ENCODE measurements around the gene RAB3GAP2. TPM values are rescaled to one million over a fixed set of nuclear protein-coding genes. Genes with fewer than 3 reads are reported as not detected.
"Not testable (repeated sequence)": the region's sequence is repeated elsewhere in the genome, so short reads cannot be mapped to it uniquely, and the experiment has no call there.

The RAB3GAP2 gene
- total RNA-seq, 1 donor from 2014 or later = 33.0 TPM

DNA sequence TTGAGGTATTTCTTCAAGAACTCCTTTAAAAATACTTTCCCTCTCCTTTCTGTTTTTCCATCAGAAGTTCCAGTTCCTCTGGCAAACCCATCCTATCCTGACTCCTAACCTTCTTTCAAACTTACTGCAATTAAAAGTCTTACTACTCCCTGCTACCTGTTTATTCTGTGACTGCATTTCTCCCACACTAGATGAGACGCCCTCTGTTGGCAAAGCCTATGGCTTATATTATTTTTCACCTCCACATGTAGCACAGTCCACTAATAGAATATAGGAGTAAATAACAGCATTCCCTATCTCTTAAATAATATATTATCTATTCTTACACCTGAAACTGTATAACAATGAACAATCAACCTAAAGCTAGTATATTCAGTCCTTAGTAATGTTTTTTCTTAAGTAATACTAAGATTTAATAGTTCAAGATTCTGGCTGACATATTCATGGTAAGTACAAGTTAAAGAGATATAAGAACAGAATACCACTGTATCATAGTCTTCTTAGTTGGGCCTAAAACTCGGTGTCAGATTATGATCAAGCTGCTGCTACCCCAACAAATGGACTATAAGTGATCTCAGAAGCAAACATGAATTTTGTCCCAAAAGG, 54.8 kb downstream of the RAB3GAP2 start:
- DNase-seq (ENCODE audit: low spot score in 2 of 2) = no peak
- no peak for FAIRE-seq

DNA sequence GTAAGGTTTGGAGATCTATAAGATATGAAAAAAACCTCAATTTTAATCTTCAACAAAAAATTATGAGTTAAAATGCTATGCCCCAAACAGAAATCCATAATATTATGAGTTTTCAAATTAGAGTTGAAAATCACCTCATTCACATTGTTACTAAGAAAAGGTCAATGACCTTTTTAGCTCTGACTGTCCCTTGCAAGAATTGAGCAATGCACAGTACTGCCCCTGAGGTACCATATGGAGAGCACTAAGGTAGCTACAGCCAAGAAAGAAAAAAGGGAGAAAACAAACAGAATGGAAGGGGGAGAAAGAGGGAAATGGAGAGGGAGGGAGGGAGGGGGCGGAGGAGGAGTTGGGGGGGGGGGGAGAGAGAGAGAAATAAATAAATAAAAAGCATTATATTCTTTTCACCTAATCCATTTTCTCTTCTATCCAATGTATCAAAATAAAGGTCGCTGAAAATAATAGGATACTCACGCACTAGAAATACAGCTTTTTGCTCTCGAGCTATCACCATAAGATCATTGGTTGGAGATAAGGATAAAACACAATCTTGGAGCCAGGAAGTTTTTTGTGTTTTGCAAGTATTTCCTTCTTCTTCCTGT, 58.8 kb downstream of the RAB3GAP2 start:
- DNase-seq (ENCODE audit: low spot score in 2 of 2) (no peak), FAIRE-seq (no peak)

DNA sequence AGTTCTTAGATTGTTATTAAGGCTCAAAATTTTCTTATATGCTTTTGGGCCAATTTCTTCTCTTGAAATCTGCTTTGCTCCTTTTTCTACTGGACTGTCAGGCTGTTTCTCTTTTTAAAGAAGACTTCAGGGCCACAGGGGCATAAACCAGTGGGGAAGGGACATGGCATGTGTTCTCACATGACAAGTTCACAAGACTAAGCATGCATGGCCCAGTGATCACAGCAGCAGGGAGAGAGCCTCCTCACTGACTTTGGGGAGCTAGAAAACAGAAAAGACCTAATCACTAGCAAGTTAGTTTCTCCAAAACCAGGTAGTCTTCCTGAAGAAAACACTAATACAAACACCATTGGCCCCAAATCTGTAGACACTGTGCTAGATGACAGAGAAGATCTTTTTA, 64.8 kb downstream of the RAB3GAP2 start:
- DNase-seq (ENCODE audit: low spot score in 2 of 2) = no peak
- FAIRE-seq = no peak

DNA sequence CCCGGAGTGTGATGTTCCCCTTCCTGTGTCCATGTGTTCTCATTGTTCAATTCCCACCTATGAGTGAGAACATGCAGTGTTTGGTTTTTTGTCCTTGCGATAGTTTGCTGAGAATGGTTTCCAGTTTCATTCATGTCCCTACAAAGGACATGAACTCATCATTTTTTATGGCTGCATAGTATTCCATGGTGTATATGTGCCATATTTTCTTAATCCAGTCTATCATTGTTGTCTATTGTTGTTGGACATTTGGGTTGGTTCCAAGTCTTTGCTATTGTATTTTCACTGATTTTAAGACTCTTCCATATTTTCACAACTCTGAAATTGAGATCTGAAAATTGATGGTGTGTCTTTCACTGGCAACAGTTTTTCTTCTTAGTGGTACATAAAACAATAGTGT, 67.5 kb downstream of the RAB3GAP2 start:
- not testable (repeated sequence) for DNase-seq (ENCODE audit: low spot score in 2 of 2); FAIRE-seq

DNA sequence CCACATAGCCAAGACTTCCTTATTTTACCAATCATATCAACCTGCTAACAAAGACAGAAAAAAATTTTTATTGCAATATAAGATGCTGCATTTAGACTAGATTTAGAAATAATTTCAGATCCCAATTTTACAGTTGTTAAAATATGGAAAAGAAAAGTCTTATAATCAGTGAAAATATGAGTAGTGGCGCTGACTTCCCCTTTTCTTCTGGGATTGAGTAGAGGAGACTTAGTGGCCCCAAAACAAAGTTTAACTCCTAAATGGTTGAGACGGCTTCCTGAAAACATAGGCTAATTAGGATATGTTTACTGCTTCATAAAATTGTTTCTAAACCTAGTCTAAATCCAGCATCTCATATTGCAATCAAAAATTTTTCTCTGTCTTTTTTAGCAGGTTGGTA, 68.4 kb downstream of the RAB3GAP2 start:
- FAIRE-seq (no peak), DNase-seq (ENCODE audit: low spot score in 2 of 2) (no peak)

DNA sequence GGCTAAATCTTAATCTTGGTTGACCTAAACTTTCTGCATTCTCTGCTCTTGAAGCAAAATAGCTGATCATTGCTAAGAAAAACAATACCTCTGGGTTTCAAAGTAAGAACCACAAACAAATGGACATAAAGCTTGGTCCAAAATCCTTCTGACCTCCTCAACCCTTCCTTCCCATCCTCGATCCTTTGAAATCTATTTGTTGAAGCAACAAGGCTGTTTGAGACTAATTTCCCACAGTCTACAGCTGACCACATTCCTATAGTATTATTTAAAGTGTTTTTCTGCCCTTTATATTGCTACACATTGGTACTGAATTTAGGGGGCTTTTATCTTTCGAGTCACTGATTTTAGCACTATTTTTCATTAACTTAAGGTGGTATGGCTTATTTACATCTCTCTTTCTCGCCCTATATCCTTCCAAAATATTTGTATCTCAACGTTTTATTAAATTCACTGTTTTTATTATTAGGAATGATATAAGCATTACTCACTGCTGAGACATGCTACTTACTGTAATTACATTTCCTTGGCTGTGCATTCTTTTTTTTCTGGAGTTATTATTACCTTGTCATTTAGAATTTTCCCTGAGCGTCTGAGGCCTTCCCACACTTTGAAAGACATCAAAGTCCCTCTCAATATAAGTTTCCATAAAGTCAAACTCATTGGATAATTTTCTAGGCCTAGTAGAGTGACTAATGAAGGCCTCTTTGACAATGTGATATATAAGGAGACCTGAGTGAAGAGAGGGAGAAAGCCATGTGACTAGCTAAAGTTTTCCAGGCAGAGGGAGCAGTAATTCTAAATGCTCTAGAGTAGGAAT, 73.9 kb downstream of the RAB3GAP2 start:
- FAIRE-seq = no peak
- DNase-seq (ENCODE audit: low spot score in 2 of 2) = no peak

DNA sequence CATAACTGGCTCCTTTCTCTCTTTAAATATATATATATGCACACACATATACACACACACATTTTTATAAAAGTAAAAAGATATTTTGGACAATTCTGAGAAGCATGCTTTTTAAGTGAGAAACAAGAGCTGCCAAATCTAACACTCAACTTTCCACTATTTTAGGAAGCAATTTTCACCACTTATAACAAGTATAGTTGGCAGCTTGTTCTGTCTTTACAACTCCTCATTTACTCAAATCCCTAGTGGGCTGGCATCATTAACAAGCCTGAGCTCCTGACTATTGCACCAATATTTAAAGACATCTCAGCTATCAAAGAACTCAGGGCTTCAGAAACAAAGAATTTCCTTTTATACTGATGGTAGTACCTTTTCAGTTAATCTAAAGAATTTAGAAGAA, 76.6 kb downstream of the RAB3GAP2 start:
- no peak for FAIRE-seq
- no peak for DNase-seq (ENCODE audit: low spot score in 2 of 2)

DNA sequence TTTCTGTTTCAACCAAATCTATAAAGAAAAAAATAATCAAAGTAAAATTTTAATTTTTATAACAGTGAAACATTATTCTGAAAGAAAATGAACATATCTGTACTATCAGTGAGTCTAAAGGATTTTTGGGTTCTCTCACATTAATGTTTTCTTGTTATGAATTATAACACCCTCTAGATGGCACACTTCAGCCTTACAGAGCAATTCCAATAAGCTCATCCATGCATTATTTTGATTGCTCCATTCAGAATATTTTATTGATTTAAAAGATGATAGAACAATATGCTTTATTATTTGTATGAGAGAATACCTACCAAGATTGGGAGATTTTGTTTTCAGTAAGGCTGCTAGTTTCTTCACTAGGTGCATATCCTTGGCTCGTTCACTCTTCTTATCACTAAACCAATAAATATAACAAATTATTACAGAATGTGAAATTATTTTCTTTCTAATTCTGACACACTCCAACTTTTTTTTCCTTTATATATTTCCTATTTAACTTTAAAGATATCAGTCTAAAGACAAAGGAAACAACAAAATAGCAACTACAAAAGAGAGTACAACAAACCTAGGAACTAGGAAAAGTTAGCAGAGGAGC, 82.4 kb downstream of the RAB3GAP2 start:
- DNase-seq (ENCODE audit: low spot score in 2 of 2) (peak in 1 of 2 donors; percentile 17), FAIRE-seq (peak; percentile 98)

DNA sequence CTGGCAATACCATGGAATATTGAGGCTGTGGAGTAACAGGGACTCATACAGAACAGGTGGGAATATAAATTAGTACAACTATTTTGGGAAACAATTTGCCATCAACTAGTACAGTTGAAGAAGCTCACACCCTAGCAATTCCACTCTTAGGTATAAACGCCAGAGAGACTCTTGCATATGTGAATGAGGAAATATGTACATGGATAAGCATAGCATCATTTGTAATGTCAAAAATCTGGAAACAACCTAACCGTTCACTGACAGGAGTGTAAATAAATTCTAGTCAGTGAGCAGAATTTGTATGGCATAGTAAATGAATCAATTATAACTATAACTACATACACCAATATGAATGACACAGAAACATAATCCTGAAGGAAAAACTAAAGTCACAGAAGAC, 83.7 kb downstream of the RAB3GAP2 start:
- FAIRE-seq (no peak), DNase-seq (ENCODE audit: low spot score in 2 of 2) (no peak)

DNA sequence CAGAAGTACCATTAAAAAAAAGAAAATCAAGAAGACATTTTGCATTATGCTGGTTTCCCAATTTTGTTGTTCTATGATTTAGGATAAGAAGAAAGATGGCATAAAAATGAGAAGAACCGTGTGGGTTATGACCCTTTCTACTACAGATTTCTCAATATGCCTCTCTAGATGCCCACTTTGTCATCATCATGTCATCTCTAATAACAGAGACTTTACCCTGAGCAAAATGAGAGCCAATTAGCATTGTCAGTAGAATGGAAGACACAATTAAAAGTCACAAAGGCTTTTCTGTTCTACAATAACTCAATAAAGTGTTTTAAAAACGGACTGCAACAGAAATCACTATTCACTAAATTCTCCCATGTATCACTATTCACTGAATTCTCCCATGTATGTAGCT, 85.5 kb downstream of the RAB3GAP2 start:
- DNase-seq (ENCODE audit: low spot score in 2 of 2) (no peak), FAIRE-seq (no peak)

DNA sequence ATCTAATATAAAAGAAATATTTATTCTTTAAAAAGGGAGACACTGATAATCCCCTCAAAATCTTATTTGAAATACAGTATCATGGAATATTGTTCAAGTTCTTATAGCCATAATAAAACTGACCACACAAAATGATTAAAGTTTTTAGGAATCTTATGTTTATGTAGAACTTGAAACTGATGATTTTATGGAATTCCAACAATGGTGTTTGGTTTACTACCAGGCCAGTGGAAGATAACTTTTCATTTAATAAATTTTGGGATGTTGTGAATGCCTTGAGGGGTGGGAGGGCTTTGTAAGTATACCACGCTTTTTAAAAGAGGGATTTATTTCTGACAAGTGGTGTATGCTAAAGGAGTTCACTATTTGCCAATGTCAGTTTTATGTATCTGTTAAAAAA, 87.7 kb downstream of the RAB3GAP2 start:
- FAIRE-seq = no peak
- no peak for DNase-seq (ENCODE audit: low spot score in 2 of 2)

DNA sequence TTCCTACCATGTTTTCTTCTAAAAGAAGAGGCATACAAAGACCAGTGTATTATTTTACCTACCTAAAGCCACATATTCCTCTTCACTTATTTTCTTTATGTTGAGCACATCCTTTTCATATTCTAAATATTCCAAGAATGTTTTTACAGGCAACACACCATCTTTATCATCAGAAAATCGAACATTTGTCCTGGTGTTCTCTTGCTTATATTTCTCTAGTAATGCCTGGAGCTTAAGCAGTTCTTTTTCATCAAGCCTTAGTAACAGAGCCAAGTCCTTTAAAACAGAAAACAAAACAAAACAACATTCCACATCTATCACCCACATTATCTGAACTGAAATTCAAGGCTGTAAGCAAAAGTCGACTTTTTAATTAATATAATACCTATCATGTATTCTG, 89.6 kb downstream of the RAB3GAP2 start:
- no peak for FAIRE-seq
- DNase-seq (ENCODE audit: low spot score in 2 of 2) = no peak

DNA sequence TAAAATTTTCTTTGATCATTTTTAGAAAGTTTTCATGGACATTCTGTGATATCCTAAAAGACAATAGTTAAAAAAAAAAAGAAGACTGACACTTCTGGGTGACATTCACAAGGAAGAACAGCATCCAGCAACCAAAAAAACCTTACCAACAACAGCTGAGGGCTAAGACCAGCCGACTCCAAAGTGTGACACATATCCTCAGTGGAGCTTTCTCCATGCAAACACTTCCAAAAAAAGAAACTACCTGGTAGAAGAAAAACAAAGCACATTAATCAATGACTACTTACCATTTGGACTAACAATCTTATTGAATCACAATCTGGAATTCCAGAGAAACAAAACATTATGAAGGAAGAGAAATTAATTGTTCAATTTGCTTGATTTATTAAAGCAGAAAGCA, 90.1 kb downstream of the RAB3GAP2 start:
- DNase-seq (ENCODE audit: low spot score in 2 of 2) (no peak), FAIRE-seq (no peak)

DNA sequence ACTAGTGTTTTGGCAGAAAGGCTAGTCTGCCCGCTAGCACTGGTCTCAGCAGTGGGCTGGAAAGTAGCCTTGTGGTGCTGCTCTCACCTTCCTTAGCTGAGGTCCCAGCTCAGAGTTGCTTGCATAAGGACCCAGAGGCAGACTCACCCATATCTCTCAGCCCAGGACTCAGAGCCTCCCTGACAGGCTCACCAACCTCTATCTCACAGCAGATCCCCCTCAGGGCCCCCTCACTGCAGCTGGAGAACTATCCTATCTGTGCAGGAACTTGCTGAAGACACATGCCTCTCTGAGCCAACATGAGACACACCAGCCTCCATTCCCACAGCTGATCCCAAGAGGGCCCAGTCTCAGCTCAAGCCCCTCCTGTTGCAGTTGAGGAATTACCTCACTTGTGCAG, 95.7 kb downstream of the RAB3GAP2 start:
- no peak for DNase-seq (ENCODE audit: low spot score in 2 of 2)
- FAIRE-seq = no peak

DNA sequence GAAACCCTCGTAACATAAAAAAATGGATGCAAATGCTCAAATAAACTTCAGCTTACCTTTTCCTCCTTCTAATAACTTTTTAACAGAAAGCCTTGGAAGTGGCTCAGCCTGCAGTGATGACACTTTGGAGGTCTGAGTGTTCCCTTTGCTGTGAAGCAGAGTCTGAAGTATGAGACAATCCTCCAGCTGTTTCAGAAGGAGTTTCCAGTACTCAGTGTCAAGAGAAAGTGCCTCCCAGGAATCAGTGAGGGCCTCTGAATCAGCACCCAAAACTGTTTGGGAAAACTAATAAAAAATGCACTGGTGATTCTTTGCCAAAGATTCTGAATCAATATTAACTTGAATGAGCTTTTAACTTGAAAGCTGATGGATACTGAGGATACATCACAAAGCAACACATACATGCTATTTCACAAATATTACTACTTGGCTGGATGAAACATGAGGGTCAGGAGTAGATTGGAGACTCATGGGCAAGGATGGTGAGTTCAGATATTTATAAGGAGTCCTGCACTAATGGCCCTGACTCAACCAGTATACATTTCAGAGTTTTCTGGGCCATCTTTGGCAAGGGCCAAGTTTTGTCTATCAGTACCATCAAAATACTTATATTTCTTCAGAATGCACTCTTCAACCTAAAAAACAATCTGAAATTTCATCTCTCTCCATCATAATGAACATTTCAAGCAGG, 101.3 kb downstream of the RAB3GAP2 start:
- no peak for FAIRE-seq
- DNase-seq (ENCODE audit: low spot score in 2 of 2) = no peak

DNA sequence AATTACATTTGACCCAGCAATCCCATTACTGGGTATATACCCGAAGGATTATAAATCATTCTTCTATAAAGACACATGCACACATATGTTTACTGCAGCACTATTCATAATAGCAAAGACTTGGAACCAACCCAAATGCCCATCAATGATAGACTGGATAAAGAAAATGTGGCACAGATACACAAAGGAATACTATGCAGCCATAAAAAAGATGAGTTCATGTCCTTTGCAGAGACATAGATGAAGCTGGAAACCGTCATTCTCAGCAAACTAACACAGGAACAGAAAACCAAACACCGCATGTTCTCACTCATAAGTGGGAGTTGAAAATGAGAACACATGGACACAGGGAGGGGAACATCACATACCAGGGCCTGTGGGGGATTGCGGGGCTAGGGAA, 102.4 kb downstream of the RAB3GAP2 start:
- FAIRE-seq; DNase-seq (ENCODE audit: low spot score in 2 of 2): not testable (repeated sequence)

DNA sequence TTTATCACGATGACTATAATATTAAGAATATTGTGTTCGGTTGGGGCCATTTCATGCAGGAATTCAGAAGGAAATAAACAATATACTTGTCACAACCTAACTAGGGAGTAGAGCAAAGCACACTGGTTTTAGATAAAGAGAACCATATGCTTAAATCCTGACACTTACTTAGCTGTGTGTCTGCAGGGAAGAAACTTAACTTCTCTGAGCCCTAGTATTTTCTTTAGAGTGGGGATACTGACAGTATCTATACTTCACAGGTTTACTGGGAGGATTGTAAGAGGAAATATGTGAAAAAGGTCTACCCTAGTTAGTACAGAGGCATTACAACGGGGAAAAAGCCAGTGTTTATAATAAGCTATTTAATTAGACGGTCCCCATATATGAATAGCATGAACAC, 105.4 kb downstream of the RAB3GAP2 start:
- no peak for FAIRE-seq

DNA sequence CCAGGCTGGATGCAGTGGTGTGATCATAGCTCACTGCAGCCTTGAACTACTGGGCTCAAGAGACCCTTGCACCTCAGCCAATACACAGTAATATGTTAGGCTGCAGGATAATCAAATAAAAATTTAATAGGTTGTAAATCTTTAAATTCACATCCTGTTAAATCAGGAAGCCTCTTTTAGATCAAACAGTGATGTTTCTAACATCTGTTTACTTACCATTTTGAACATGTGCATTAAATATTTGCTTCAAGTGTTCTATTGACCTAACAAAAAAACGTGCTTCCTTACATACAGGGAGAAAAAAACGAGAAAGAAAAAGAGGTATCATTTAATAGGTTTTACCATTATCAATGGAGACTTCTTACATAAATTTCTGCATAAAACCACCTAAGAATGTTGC, 107.7 kb downstream of the RAB3GAP2 start:
- no peak for DNase-seq (ENCODE audit: low spot score in 2 of 2)
- no peak for FAIRE-seq

More for the DNA sequence above, 105.4 kb downstream of the RAB3GAP2 start:
- DNase-seq (ENCODE audit: low spot score in 2 of 2) = no peak

DNA sequence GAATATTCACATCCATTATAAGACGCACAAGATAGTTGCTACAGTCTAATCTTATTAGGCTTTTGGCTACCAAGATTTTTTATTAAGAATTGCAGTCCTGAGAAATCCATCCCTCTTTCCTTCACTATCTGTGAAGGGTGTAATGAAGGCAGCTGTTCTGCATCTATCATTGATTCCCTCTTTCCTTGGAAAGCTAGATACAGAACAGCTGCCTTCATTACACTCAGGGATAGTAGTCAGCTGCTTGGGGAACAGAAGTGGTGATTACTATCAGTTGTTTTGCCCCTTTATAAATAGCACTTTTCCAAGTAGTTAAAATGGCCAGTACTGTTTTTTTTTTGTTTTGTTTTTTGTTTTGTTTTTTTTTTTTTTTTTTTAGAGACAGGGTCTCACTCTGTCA, 108.1 kb downstream of the RAB3GAP2 start:
- DNase-seq (ENCODE audit: low spot score in 2 of 2) (no peak), FAIRE-seq (no peak)

DNA sequence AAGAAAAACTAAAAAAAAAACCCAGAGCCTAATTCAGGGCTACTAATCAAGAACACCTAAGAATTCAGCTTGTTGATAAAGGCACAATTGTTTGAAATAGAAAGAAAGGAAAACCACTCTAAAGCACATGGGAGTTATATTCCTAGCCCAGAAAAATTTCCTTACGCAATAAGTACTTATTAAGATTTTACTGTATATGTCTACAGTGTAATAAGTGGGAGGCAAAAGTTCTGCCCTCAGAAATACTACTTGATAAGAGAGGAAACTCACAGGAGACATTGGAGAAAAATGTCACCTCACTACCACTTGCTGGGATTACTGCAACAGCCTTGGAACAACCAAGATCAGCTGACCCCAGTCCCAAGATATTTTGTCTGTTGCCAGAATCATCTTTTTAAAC, 112.2 kb downstream of the RAB3GAP2 start:
- DNase-seq (ENCODE audit: low spot score in 2 of 2) (no peak), FAIRE-seq (no peak)

DNA sequence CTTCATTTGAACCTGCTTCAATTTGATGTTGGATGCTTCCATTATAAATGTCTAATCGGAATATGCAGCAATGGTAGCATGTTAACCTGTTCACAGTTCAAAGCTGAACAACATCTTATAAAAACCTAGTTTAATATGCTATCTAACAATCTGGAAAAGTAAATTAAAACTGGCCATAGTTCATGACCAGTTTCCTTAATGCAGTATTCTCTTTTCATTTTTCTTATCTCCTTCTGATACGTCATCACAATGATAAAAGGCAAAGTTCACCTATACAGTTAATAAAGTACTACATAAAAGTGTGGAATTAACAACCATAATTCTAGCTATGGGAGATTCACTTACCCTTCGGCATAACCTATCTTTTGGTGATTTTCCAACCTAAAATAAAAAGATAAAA, 113.2 kb downstream of the RAB3GAP2 start:
- DNase-seq (ENCODE audit: low spot score in 2 of 2) = no peak
- FAIRE-seq = no peak
